NCI-H526 (cell line): ENCODE results near the gene N4BP2L2.

ENCODE experiments used
- DNase-seq, 2 experiments: peaks; one replicate each; lab custom pipeline; 2025; lab: John Stamatoyannopoulos, UW

N4BP2L2 gene

DNA sequence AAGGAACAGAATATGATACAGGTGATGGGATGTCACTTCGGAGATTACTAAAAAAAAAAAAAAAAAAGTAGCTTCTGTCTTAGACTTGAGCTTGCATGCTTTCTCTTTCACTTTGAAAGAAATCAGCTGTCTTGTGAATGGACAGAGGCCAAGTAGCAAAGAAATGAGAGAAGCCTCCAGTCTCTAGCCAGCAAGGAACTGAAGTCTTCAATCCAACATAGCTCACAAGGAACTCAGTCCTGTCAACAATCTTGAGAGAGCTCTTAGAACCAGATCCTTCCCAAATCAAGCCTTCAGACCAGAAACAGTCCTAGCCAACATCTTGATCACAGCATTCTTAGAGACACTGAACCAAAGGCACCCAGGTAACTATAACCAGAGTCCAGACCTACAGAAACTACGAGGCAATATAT, 7.7 kb downstream of the N4BP2L2 start:
- DNase-seq = no peak

DNA sequence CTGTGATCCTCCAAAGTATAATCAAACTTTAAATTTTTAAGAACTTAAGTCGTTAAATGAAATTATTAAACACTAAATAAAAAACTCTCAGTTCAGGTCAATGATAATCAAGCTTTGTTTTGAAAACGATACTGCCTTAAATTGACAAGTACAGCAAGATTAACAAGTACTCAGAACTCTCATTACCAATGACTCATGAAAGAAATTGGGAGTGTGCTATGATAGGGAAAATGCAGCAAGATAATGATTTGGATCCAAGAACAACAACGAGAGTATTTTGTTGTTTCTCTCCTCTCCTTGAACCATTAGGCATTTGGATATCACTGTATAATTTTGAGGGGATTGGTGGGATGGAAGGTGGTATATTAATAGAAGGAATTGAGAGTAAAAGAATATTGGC, 10.2 kb downstream of the N4BP2L2 start:
- DNase-seq = no peak

DNA sequence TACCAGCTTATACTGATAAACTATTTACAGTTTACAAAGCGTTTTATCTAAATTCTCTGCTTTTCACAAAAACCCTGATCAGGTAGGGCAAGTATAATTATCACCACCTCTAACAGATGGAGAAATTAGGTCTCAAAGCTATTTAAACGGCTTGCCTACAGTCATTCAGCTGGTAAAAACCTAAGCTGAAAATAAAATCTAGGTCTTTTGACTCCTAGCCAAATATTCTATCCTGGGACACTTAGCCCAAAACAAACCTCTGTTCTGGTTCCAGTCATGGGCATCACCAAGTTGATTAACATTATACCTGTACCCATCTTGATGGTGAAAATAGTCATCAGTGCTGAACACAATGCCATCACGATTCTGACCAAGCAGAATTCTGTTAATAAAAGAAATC, 11.4 kb downstream of the N4BP2L2 start:
- no peak for DNase-seq

DNA sequence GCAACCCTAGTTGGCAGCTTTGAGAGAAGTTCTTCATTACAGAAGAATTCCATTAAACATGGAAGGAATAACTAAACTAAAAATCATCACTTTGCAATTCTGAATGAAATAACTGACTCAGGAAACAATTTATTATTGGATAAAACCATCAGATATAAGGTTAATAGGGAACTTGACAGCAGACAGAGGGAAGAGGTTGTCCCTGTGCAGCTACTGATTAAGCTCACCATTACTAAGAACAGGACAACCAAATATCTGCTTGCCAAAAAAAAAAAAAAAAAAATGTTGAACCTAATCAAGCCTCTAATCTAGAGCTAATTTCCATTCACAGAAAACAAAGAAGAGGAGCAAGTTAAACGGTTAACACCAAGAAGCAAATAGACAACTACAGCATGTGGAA, 12.8 kb downstream of the N4BP2L2 start:
- no peak for DNase-seq

DNA sequence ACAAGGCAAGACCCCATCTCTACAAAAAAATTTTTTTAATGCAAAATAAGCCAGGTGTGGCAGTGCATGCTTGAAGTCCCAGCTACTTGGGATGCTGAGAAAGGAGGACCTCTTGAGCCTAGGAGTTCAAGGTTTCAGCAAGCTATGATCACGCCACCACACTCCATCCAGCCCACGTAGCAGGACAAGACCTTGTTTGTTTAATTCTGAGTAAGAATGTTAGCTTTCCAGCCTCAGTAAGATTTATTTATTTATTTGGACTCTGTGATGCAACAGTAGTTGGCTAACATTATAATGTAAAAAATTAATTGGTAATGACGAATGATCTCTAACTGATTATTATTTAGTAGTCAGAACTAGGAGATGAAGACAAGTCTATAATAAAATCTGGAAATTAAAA, 23.3 kb downstream of the N4BP2L2 start:
- DNase-seq = no peak

DNA sequence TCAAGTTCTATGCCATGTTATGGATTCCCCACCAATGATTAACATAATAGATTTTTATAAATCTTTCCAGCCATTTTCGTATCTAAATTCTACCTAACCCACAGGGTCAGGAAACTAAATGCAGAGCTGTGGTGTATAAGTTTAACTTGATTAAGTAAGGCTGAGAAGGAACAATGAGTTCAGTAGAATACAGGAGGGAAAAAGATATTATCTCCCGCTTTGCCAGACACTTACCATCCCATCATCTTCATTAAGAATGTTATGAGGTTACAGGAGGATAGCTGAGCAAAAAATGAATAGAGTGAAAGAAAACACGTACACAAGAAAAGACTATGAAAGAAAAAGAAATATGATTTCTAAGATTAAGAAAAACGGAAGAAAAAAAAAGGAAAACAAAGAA, 27.1 kb downstream of the N4BP2L2 start:
- no peak for DNase-seq

DNA sequence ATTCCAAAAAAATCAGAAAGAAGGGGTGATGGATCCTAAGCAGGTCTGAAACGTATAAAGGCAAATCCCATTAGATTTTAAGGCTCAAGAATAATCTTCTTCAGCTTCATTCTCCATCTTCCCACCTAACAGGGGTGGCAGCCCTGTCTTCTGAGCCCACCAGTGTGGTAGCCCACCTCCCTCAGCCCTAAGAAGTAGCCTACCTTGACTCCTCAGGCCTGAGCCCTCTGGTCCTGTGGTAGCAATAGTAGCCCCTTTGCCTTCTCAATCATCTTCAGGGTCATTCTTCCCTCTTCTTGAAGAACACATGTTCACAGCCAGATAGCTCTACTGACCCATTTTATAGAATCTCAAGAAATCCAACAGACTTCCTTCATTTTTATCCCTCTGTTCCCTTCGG, 33.7 kb downstream of the N4BP2L2 start:
- DNase-seq = no peak

DNA sequence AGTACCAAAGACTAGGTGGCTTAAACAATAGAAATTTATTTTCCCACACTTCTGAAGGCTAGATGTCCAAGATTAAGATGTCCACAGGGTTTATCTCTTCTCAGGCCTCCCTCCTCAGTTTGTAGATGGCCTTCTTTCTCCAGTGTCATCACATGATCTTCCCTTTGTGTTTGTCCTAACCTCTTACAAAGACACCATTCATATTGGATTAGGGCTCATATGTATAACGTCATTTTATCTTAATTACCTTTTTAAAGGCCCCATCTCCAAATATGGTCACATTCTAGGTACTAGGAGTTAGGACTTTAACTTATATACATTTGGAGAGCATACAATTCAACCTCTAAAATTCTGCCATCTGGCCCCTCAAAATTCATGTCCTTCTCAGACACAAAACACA, 34.3 kb downstream of the N4BP2L2 start:
- peak in 1 of 2 experiments; percentile 5 for DNase-seq

DNA sequence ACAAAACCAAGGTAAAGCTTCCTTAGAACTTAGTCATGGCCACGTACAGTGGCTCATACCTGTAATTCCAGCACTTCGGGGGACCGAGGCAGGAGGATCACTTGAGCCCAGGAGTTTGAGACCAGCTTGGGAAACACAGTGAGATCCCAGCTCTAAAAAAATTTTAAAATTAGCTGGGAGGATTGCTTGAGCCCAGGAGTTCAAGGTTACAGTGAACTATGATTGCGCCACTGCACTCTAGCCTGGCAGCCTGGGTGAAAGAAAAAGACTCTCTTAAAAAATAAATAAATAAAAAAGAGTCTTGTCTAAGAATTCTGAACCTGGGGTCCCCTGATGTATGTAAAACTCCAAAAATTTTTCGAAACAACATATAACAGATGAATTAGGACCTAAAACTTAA, 34.9 kb downstream of the N4BP2L2 start:
- DNase-seq = no peak

DNA sequence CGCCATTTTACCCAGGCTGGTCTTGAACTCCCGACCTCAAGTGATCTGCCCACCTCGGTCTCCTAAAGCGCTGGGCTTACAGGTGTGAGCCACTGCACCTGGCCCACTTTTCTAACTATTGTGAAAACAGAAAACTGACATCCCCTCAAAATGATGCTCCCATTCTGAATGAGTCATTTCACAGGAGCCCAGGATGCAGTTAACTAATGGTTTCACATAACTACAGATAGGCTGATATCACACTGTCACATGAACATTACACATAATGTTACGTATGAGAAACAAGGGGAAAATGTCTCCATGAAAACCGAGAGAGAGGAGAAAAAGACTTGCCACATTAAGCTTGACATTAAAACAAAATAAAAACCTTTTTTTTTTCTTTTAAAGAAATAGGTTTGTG, 37.5 kb downstream of the N4BP2L2 start:
- DNase-seq = no peak

DNA sequence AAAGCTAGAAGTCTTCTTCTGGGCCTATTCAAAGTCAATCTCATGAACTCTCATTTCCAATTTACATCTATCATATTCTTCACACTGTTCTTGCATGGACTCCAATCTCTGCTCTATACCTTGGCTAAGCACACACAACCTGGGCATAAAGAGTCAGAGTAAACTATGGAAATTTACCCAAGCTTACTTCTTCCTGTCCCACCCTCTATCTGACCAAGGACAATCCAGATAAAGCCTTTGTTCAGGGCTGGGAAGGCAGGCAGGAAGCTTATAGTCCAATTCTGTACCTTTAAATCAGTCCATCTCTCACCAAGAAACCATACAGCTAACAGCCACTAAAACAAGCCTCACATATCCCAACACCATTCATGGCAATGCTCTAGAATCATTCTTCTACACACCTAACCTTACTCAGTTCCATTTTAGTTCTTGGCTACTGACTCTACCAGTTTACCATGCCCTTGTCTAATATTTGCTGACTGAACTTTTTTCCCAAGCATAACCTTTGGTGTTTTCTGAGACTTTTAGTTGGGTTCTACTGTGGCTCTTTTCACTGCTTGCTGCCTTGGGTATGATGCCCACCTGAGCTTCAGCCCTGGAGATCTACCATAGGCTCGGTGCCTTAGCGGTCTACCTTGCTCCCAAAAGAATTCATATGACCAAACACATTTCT, 38.9 kb downstream of the N4BP2L2 start:
- no peak for DNase-seq

DNA sequence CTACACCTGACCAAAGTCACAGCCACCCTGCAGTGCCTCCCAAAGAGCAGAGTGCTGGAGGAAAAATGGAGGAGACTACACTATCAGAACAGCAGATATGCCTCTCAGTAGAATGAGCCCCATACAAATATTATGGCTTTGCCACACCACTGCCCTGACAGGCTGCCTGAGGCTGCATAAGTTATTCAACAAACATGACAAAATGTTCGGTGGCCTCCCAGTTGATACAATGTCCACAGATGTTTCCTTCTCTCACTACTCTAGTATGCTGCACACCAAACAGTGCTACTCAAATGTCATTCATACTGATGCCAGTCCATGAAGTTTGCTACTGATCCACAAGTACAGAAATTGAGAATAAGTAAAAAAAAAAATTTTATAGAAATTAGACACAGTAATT, 41.0 kb downstream of the N4BP2L2 start:
- DNase-seq = no peak

DNA sequence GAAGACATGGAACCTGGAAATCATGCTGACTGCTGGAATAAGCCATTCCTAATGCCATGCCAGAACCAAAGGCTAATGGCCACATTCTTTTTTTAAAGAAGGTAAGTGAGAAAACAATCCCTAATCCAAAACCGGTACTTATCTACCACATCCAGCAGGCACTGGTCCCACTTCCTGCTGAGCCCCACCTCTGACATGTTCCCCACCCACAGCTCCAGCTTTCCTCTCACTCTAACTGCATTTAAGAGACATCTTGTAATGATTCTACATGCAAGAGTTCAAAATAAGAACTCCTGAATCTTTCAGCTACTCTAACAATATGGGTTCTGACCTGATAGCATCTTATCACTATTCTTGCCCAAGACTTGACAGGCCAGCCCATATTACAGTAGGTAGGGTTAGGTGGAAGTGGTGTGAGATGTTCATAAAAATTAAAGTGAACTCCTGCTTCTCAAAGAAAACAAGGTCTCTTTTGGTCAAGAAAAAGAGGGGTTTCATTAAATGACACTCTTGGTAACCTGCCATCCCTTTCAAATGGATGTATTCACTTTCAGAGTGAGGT, 41.9 kb downstream of the N4BP2L2 start:
- DNase-seq = no peak

DNA sequence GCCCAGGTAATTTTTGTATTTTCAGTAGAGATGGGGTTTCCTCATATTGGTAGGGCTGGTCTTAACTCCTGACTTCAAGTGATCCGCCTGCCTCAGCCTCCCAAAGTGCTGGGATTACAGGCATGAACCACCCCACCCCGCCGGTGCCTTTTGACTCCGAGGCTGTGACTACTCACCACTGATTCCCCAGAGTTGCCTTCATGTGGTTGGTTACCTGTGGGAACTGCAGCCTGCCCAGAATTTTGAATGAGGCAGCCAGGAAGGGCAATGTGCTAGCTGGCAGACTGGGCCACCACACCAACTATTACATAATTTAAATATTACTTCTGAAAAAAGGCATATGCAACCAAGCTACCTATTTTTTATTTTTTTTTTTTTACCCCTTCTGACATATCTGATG, 42.8 kb downstream of the N4BP2L2 start:
- no peak for DNase-seq

DNA sequence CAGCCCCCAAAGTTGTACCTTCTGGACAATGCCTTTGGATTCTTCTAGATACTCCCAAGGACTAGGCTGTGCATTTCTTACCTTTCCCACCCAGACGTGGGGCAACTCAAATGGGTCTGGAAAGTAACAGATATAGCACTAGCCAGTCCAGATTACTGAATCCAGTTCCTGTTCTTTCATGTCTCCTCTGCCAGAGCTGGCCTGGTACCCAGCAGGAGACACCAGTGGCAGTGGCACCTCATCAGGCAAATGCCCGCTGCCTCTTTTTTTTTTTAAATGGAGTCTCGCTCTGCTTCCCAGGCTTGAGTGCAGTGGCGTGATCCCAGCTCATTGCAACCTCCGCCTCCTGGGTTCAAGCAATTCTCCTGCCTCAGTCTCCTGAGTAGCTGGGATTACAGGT, 43.2 kb downstream of the N4BP2L2 start:
- DNase-seq = no peak

DNA sequence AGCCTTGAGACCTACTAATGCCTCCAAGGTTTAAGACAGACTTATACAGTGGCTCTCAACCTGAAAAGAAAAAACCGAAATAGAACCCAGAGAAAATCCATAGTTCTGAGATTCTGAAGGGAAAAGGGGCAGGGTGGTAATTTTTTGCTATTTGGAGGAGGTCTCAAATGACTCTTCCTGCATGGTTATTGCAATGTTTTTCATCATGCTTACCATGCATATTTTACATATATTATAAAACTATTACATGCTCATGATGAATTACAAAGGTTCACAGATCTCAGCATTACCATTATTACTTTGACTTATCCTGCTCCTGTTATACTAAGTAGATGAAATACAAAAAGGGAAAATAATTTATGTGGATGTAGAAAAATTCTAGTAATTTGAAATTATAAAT, 47.6 kb downstream of the N4BP2L2 start:
- no peak for DNase-seq

DNA sequence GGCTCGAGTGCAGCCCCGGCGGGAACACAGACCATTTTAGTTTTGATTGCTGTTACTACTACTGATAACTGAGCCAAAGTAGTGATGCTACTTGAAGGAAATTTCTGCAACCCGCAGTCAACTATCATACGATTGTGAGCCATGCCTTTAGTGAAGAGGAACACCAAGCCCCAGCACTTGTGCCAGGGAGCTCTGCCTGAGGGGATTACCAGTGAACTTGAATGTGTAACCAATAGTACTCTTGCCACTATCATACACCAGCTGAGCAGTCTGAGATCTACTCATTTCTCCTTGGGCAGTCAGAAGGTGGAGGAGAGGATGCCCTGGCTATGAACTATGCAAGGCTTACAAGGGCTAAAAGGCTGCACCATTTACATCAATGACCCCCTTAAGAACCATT, 61.7 kb downstream of the N4BP2L2 start:
- DNase-seq = no peak

DNA sequence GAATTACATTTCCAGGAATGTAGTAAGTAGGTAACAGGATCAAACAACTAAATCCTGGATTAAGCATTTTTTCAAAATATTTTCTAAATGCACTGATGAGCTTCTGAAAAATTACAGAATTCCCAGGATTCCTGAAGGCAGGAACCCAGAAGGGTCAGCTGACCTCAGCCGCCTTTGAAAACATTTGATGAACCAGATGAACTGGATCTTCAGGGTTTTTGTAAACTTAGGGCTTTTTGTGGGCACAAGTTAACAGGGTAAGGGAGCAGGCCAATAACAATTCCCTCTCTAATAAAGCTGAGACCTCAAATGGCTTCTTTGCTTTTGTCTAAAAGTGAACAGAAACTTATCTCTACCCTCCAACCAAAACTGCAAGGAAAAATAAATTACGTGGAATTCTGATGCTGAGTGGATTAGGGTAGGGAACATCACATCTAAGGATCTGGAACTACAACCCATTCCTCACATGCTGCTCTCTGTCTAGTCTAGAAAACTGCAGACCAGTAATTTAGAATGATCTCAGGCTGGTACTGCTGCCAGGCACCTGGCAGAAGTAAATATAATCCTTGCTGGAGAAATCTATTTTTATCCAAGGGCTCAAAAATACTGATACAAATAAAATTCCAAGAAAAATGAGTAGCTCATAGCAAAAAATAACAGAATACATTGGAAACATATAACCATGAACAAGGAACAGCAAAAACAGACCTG, 62.4 kb downstream of the N4BP2L2 start:
- no peak for DNase-seq

DNA sequence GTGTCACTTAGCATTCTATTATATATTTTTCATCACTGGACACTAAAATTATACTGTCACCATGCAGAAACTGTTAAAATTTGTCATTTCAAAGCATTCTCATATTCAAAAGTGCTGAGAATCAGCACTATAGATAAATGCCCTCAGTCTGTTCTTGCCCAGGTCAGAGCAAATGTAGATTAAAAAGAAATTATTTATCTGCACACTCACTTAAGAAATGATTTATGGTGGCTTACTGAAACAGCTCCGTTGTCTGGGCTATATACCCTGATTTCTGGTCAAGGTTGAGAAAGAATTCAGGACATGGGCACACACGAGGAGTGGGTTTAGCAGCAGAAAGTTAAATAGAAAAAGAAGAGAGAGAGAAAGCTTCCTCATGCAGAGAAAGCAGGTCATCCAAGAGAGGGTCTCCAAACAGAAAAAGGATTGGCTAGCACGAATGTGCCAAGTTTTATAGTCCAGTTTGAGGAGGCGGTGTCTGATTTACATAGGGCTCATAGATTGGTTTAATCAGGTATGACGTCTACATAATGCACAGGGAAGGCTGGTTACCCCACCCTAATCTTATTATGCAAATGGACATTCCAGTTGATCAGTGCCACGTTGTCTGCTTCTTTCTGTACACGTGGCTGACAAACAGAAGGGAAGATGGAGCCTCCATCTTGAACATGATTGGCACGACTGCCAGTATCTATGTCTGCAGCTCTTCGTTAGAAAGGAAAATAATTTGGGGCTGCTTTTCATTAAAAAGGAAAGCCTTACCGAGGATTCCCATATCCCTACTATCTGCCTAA, 63.4 kb downstream of the N4BP2L2 start:
- DNase-seq = peak; percentile 36 to 52

DNA sequence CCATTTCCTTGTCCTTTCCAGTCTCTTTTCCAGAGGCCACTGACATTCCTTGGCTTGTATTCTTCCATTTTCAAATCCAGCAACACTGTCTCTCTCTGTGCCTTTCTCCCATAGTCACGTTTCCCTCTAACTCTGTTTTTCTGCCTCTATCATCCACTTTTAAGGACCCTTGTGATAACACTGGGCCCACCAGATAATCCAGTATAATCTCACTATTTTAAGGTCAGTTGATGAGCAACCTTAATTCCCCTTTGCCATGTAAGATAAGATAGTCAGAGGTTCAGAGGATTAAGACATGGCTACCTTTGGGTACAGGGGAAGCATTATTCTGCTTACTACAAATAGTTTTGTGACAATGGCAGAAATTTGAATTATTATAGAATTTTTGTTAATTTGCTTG, 64.9 kb downstream of the N4BP2L2 start:
- DNase-seq = no peak

DNA sequence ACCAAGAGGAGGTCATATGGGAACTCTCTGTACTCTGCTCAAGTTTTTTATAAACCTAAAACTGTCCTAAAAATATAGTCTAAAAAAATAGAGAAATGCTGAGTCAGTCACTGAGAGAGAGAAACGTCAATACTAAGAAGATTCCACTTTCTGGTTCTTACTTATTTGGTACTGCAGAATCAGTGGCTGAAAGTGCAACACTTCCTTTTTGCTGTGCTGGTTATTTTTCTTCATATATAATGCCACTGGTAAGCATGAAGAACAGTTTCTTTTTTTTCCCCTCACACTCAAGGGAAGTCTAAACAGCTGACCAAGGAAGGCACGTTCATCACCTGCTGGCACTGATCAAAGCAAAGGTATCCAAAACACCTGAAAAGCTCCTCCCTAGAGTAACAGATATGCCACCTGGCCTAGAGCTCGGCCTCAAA, 66.4 kb downstream of the N4BP2L2 start:
- DNase-seq = no peak

DNA sequence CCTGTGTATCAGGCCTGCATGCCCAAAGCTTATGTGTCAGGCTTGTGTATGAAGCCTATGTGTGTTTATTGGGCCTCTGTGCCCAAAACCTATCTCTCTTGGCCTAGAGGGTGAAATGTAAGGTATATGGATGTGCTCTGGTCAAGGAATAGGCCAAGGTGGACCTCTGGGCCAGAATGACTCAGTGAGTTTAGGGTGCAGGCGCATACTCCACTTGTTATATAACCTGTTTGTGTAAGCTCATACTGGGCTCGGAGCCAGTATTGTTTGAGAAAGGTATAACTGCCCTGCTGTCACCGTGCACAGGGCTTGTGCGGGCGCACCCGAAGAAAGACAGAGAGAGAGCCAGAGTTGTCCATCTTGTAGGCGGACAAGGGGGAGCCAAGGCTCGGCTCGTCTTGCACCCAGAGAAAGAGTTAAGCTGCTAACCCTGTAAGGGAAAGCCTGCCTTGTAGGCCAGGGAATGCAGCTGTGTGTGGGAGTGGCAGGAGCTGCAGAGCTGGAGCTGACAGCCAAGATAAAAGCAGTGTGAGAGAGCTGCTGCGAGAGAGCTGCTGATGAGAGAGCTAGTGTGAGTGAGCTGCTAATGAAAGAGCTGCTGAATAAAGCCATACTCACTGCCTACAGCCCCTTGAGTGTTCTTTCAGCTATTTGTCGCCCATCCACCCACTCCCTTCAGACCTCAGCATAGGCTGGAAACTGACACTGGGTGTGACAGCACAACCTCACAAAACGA, 67.2 kb downstream of the N4BP2L2 start:
- DNase-seq = no peak
